HepG2 (cell line): Measurements from ENCODE around the gene CACNA1D. TPM values are rescaled to one million over a fixed set of nuclear protein-coding genes. Genes with fewer than 3 reads are reported as not detected.

Experiments used
- CERS6 ChIP-seq: sonication (generic); formaldehyde crosslinking; IDR thresholded peaks from 2 replicates; pipeline ENCODE4 v1.5.0; 2020; ENCODE audit warnings: missing genetic modification reagents
- ELF1 ChIP-seq: sonication (generic); formaldehyde crosslinking; IDR thresholded peaks from 2 replicates; pipeline ENCODE4 v1.4.0; 2020; ENCODE audit warnings: missing genetic modification reagents
- TOE1 ChIP-seq: sonication (generic); formaldehyde crosslinking; IDR thresholded peaks from 2 replicates; pipeline ENCODE4 v1.4.0; 2020; ENCODE audit warnings: mild to moderate bottlenecking, missing genetic modification reagents
- ZBTB7B ChIP-seq: sonication (generic); formaldehyde crosslinking; IDR thresholded peaks from 2 replicates; pipeline ENCODE4 v1.4.0; 2020; ENCODE audit warnings: missing genetic modification reagents
- ZNF280B ChIP-seq: sonication (generic); formaldehyde crosslinking; IDR thresholded peaks from 2 replicates; pipeline ENCODE4 v1.5.0; 2020; ENCODE audit warnings: missing genetic modification reagents, mild to moderate bottlenecking, borderline replicate concordance
- ZNF589 ChIP-seq: sonication (generic); formaldehyde crosslinking; conservative IDR thresholded peaks from 2 replicates; pipeline ENCODE4 v1.8.0; 2022; ENCODE audit warnings: mild to moderate bottlenecking, moderate library complexity, missing genetic modification reagents
- polyA plus RNA-seq, 8 experiments: library from polyadenylated mRNA; depleted of rRNA in 3 of 8; stranded (reverse) in 7 of 8; unstranded in 1 of 8; fragments of >200 nt; fragmentation: Illumina TruSeq in 4 of 8; extraction: Trizol in 4 of 8; gene quantifications; 2 replicates each; pipeline versions ENCODE4 v1.2.1 to v1.2.3, GENCODE V29; 2011 to 2016; ENCODE audit warnings: low read depth in 4 of 8, missing spikeins in 1 of 8, mixed read lengths in 1 of 8; ENCODE audit not compliant: insufficient read depth in 1 of 8
- total RNA-seq, 5 experiments: library from RNA; depleted of rRNA; stranded (reverse); fragments of >200 nt; fragmentation: Illumina TruSeq; extraction: Trizol; gene quantifications; 2 replicates each; pipeline ENCODE4 v1.2.3, GENCODE V29; 2016; ENCODE audit warnings: low read depth in 1 of 5
- TF ChIP-seq, protein P1 (sequence below): sonication (generic); formaldehyde crosslinking; IDR thresholded peaks from 2 replicates; pipeline ENCODE4 v1.5.0; 2020; ENCODE audit warnings: mild to moderate bottlenecking, missing genetic modification reagents
- TF ChIP-seq, protein P2 (sequence below): sonication (generic); formaldehyde crosslinking; IDR thresholded peaks from one replicate; pipeline ENCODE4 v1.5.1; 2020; ENCODE audit warnings: mild to moderate bottlenecking, missing genetic modification reagents; ENCODE audit errors: not compliant biosample characterization
- TF ChIP-seq, protein P3 (sequence below), 2 experiments: sonication (generic) in 1 of 2; formaldehyde crosslinking in 1 of 2; IDR thresholded peaks; 2 replicates each; pipeline versions ENCODE4 v1.4.0 to v1.6.1; 2018 to 2020; ENCODE audit warnings: missing genetic modification reagents in 2 of 2, borderline replicate concordance in 1 of 2, low read depth in 1 of 2, mild to moderate bottlenecking in 1 of 2, missing biosample characterization in 1 of 2

Gene CACNA1D
- total and polyA plus RNA-seq, 2 of the 13 experiments (the other 11 are each of a cell fraction or from before 2014, with no cell fraction given), result 0.26 to 0.38 TPM

DNA sequence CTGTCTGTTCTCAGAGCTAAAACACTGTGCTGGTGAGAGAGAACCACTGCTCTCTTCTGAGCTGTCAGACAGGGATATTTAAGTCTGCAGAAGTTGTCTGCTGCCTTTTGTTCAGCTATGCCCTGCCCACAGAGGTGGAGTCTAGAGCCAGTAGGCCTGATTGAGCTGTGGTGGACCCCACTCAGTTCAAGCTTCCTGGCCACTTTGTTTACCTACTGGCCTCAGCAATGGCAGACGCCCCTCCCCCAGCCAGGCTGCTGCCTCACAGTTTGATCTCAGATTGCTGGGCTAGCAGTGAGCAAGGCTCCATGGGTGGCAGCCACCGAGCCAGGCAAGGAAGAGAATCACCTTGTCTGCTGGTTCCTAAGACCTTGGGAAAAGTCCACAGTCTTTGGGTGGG is 21.0 kb upstream of the CACNA1D start (continued):
- TF ChIP-seq, protein P1, sequence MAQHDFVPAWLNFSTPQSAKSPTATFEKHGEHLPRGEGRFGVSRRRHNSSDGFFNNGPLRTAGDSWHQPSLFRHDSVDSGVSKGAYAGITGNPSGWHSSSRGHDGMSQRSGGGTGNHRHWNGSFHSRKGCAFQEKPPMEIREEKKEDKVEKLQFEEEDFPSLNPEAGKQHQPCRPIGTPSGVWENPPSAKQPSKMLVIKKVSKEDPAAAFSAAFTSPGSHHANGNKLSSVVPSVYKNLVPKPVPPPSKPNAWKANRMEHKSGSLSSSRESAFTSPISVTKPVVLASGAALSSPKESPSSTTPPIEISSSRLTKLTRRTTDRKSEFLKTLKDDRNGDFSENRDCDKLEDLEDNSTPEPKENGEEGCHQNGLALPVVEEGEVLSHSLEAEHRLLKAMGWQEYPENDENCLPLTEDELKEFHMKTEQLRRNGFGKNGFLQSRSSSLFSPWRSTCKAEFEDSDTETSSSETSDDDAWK (CRISPR knock-in tag), result no peak
- TF ChIP-seq, protein P2, sequence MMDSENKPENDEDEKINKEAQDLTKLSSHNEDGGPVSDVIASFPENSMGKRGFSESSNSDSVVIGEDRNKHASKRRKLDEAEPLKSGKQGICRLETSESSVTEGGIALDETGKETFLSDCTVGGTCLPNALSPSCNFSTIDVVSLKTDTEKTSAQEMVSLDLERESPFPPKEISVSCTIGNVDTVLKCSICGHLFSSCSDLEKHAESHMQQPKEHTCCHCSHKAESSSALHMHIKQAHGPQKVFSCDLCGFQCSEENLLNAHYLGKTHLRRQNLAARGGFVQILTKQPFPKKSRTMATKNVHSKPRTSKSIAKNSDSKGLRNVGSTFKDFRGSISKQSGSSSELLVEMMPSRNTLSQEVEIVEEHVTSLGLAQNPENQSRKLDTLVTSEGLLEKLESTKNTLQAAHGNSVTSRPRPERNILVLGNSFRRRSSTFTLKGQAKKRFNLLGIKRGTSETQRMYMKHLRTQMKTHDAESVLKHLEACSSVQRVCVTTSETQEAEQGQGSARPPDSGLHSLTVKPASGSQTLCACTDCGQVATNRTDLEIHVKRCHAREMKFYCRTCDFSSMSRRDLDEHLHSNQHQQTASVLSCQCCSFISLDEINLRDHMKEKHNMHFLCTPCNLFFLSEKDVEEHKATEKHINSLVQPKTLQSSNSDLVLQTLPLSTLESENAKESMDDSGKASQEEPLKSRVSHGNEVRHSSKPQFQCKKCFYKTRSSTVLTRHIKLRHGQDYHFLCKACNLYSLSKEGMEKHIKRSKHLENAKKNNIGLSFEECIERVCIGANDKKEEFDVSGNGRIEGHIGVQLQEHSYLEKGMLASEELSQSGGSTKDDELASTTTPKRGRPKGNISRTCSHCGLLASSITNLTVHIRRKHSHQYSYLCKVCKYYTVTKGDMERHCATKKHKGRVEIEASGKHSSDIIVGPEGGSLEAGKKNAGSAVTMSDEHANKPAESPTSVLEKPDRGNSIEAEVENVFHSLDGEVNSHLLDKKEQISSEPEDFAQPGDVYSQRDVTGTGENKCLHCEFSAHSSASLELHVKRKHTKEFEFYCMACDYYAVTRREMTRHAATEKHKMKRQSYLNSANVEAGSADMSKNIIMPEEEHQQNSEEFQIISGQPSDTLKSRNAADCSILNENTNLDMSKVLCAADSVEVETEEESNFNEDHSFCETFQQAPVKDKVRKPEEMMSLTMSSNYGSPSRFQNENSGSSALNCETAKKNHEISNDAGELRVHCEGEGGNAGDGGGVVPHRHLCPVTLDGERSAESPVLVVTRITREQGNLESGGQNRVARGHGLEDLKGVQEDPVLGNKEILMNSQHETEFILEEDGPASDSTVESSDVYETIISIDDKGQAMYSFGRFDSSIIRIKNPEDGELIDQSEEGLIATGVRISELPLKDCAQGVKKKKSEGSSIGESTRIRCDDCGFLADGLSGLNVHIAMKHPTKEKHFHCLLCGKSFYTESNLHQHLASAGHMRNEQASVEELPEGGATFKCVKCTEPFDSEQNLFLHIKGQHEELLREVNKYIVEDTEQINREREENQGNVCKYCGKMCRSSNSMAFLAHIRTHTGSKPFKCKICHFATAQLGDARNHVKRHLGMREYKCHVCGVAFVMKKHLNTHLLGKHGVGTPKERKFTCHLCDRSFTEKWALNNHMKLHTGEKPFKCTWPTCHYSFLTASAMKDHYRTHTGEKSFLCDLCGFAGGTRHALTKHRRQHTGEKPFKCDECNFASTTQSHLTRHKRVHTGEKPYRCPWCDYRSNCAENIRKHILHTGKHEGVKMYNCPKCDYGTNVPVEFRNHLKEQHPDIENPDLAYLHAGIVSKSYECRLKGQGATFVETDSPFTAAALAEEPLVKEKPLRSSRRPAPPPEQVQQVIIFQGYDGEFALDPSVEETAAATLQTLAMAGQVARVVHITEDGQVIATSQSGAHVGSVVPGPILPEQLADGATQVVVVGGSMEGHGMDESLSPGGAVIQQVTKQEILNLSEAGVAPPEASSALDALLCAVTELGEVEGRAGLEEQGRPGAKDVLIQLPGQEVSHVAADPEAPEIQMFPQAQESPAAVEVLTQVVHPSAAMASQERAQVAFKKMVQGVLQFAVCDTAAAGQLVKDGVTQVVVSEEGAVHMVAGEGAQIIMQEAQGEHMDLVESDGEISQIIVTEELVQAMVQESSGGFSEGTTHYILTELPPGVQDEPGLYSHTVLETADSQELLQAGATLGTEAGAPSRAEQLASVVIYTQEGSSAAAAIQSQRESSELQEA (CRISPR knock-in tag), result peak; percentile 52
- peak; percentile 52; the same call in 1 of the 2 replicates for TF ChIP-seq ZBTB7B
- TF ChIP-seq, protein P3, sequence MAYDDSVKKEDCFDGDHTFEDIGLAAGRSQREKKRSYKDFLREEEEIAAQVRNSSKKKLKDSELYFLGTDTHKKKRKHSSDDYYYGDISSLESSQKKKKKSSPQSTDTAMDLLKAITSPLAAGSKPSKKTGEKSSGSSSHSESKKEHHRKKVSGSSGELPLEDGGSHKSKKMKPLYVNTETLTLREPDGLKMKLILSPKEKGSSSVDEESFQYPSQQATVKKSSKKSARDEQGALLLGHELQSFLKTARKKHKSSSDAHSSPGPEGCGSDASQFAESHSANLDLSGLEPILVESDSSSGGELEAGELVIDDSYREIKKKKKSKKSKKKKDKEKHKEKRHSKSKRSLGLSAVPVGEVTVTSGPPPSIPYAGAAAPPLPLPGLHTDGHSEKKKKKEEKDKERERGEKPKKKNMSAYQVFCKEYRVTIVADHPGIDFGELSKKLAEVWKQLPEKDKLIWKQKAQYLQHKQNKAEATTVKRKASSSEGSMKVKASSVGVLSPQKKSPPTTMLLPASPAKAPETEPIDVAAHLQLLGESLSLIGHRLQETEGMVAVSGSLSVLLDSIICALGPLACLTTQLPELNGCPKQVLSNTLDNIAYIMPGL (CRISPR knock-in tag; IDR thresholded peaks at IDR 0.05; ENCODE audit: borderline replicate concordance in 1 of 2, low read depth in 1 of 2), result no peak
- TF ChIP-seq TOE1 (CRISPR knock-in tag), result no peak
- TF ChIP-seq ZNF589 (CRISPR knock-in tag), result no peak
- no peak for TF ChIP-seq CERS6 (CRISPR knock-in tag)
- TF ChIP-seq ELF1 (CRISPR knock-in tag), result 0 out of 2 replicates have a peak, but pooled peaks have one; percentile 14
- TF ChIP-seq ZNF280B (CRISPR knock-in tag), result no peak
